HG02973 (cell line): ENCODE measurements around the gene GTF2A2.

ENCODE experiments used
- ATAC-seq: cut with Tn5 transposase; IDR thresholded peaks from one replicate; pipeline ENCODE4 v1.9.1; 2021; ENCODE audit warnings: moderate library complexity; ENCODE audit not compliant: unreplicated experiment

The GTF2A2 gene

DNA sequence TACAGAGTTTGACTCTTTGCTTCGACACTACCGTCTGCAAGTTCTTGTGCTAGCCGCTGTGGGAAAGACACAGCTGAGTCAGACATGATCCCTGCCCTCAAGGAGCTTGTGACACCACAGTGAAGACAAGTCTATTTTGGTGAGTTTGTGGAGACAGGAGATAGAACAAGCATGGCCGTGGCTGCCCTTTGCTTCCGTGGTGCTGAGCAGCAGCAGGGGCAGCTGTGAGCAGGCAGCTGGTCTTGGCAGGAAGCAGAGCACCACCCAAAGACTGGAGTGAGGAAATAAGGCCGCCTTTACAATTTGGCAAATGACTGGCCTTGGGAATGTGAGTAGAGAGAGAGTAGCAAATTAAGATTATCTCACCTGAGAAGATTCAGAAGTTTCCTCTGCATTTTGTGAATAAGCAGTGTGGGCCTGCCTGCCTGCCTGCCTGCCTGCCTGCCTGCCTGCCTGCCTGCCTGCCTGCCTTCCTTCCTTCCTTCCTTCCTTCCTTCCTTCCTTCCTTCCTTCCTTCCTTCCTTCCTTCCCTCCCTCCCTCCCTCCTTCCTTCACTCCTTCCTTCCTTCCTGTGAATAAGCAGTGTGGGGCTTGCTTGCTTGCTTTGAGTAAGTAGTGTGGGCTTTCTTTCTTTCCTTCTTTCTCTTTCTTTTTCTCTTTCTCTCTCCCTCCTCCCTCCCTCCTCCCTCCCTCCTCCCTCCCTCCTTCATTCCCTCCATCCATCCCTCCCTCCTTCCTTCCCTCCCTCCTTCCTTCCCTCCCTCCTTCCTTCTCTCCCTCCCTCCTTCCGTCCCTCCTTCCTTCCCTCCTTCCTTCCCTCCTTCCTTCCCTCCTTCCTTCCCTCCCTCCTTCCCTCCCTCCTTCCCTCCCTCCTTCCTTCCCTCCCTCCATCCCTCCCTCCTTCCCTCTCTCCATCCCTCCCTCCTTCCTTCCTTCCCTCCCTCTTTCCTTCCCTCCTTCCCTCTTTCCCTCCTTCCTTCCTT, 47.3 kb downstream of the GTF2A2 start:
- no peak for ATAC-seq

DNA sequence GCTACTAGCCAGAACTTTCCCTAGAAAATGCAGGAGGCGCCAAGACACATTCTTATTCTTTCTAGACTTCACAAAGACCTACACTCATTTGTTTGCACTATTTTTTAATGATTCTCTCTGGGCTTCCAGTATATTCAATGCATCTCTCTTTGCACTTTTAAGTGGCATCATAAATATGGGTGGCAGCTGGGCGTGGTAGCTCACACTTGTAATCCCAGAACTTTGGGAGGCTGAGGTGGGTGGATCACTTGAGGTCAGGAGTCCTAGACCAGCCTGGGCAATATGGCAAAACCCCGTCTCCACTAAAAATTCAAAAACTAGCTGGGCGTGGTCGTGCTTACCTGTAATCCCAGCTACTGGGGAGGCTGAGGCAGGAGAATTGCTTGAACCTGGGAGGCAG, 51.3 kb downstream of the GTF2A2 start:
- ATAC-seq = no peak

DNA sequence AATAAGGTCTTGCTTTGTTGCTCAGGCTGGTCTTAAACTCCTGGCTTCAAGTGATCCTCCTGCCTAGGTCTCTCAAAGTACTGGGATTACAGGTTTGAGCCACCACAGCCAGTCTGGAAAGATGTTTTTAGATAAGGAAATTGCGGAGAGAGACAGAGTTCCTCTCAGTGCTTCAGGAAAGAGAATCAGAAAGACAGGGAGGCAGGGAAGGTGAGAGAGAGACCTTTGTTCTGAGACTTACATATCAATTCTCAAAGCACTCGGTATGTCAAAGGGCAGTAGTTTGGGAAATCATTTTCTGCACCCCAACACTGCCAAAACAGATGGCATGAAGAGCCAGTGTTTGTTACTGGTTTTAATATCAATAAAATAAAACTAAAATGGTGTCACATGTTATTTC, 58.9 kb downstream of the GTF2A2 start:
- ATAC-seq = no peak

DNA sequence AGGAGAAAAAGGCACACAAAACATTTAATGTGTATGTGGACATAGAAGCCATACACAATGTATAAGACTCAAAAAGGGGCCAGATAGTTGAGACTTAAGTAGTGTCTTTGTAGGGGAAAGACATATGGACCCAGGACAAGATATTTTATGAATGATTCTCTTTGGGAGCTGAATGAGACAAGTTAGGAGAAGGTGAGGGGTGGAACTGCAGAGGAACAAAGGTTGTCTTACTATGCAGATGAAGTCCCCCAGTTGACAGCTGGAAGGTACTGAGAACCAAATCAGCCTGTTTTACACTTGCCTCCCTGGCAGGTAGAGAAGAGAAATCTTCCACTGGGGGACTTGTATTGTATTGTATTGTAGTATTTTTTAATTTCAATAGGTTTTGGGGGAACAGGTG, 60.7 kb downstream of the GTF2A2 start:
- ATAC-seq = no peak

- no peak for ATAC-seq
These were observed 61.8 kb downstream of the GTF2A2 start for GRCh38 chr15:59595434-59595915.

- ATAC-seq = no peak
These were observed 62.3 kb downstream of the GTF2A2 start for GRCh38 chr15:59594991-59595390.

DNA sequence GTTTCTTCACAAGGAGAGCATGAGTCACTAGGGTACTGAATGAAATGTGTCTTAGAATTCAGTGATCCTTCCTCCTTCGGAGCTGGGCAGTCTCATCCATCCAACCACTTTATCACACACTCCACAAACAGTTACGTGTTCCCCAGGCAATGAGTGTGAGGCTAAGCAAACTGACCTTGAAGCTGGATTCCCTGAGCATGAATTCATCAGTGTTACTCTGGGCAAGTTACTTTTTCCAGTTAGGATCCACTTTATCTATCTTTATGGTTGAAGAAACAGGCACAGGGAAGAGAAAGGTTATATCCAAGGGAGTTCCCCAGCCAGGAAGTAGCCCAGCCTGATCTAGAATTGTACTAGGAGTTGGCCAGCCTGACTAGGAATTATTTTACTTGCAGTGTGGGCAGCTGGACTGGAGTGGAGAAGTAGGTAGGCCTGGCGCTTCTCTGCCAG, 62.8 kb downstream of the GTF2A2 start:
- ATAC-seq = no peak

DNA sequence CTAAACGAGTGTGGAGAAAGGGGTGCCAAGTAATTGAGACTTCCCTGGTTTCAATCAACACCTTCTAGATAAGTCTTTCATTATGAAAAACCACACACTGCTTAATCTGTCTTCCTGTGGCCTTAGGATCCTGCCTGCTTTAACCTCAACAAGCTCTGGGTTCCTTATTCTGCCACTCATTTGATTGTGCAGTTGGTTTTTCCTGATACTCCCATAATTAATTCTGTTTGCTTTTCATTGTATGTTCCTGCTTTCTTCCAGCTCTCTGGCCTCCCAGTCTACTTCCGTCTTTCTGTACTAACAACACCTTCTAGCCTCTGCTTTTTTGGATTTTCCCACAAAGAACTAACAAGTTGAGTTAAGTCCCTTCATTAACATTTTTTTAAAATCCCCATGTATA, 66.0 kb downstream of the GTF2A2 start:
- ATAC-seq = no peak

DNA sequence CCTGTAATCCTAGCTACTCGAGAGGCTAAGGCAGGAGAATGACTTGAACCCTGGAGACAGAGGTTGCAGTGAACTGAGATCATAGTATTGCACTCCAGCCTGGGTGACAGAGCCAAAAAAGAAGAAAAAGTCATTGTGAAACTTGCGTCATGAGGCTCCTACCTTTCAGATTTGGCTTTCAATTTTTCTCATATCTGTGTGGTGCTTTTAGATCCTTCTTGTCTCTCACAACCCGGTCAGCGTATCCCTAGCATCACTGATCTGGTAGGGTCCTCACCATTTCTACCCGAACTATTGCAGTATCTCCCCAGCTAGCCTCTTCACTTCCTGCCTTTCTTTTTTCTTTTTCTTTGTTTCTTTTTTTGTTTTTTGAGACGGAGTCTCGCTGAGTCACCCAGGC, 67.3 kb downstream of the GTF2A2 start:
- no peak for ATAC-seq
